Measurements from ENCODE around the gene CAMK2A.

GRCh38 chr5:150321784-150322183 is 32.2 kb upstream of the CAMK2A start:
- TF ChIP-seq CTCF (IDR thresholded peaks at IDR 0.05; ENCODE audit: insufficient read depth, low read length) = no peak
- TF ChIP-seq GABPA (IDR thresholded peaks at IDR 0.05; ENCODE audit: low read depth) = no peak
